Skeletal muscle tissue (tissue), 4 donors: ENCODE data around the gene PALD1. TPM values are rescaled to one million over a fixed set of nuclear protein-coding genes. Genes with fewer than 3 reads are reported as not detected.

Experiments used
- H3K27ac ChIP-seq: one replicate; pipeline ENCODE4 v1.7.0; 2013; ENCODE audit warnings: mild to moderate bottlenecking, low read depth, low read length, inconsistent platforms
- H3K27me3 ChIP-seq, 3 donors: one replicate each; pipeline ENCODE4 v1.7.0; 2013; ENCODE audit warnings: low read length in 3 of 3; ENCODE audit not compliant: control insufficient read depth in 3 of 3, insufficient read depth in 3 of 3
- H3K36me3 ChIP-seq, 3 donors: one replicate each; pipeline ENCODE4 v1.7.0; 2013; ENCODE audit warnings: low read length in 3 of 3; ENCODE audit not compliant: control insufficient read depth in 3 of 3, insufficient read depth in 3 of 3
- H3K4me1 ChIP-seq, 3 donors: one replicate each; pipeline ENCODE4 v1.7.0; 2013; ENCODE audit warnings: low read length in 3 of 3, mild to moderate bottlenecking in 3 of 3; ENCODE audit not compliant: control insufficient read depth in 3 of 3, insufficient read depth in 3 of 3
- H3K4me3 ChIP-seq, 3 donors: one replicate each; pipeline ENCODE4 v1.7.0; 2013; ENCODE audit warnings: low read length in 3 of 3
- H3K9ac ChIP-seq, 3 donors: one replicate each; pipeline ENCODE4 v1.7.0; 2013; ENCODE audit warnings: low read length in 3 of 3, mild to moderate bottlenecking in 3 of 3, moderate library complexity in 2 of 3, low read depth in 1 of 3
- H3K9me3 ChIP-seq, 3 donors: one replicate each; pipeline ENCODE4 v1.7.0; 2013; ENCODE audit warnings: low read length in 3 of 3; ENCODE audit not compliant: control insufficient read depth in 3 of 3
- total RNA-seq: library from RNA; depleted of rRNA; stranded (reverse); fragments of >200 nt; gene quantifications from one replicate; pipeline ENCODE4 v1.2.3, GENCODE V29; 2014
- donor health status: Osteomylitis.

PALD1 gene
- 15.7 TPM for total RNA-seq

- H3K4me1 ChIP-seq, result peaks cover 62 to 87% (median 72%) of the 10 kb centered on the region in 3 donors
- no peaks in the 10 kb centered on the region for H3K9me3 ChIP-seq
- peak within 1 kb of the TSS; percentile 59 to 77 (median 69) for H3K9ac ChIP-seq
- H3K36me3 ChIP-seq, result no peaks in the 10 kb centered on the region
- peak within 1 kb of the TSS; percentile 67 to 72 (median 68) for H3K4me3 ChIP-seq
- peak within 1 kb of the TSS; percentile 67 for H3K27ac ChIP-seq
- no peaks in the 10 kb centered on the region for H3K27me3 ChIP-seq
Observed at GRCh38 chr10:70478191-70479164, at the start of gene PALD1. PALD1 (plus strand) TSS chr10:70478767; CDS start chr10:70525952, 47,185 bp downstream.

GRCh38 chr10:70430493-70431445, 47.8 kb upstream of the PALD1 start:
- H3K36me3 ChIP-seq, result peaks cover 5 to 12% (median 8%) of the 10 kb centered on the region in 3 donors
- H3K4me1 ChIP-seq, result peaks cover 62 to 78% (median 74%) of the 10 kb centered on the region in 3 donors
- no peaks in the 10 kb centered on the region for H3K27me3 ChIP-seq
- peak overlapping the region; percentile 93 for H3K27ac ChIP-seq
- no peaks in the 10 kb centered on the region for H3K9me3 ChIP-seq
- peak overlapping the region in 2 of 3 donors; percentile 12 to 46 for H3K9ac ChIP-seq
- H3K4me3 ChIP-seq, result peak overlapping the region; percentile 3 to 16 (median 6)

DNA sequence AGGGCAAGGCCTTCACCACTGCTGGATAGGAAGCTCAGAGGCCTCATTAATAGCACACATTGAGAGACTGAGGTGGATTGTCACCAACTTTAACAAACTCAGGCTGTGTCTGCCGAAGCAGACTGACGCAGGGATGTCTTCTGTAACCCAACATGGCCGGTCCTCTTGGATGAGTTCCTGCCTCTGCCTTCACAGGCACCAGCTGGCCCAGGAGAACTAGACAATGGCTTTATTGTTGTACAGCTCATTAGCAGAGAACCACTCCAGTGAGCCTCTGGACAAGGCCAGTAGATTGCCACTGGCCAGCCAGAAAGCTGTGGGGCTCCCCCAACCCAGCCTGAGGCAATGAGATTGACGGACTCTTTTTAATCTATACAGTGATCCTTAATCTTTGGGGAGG, 46.5 kb upstream of the PALD1 start:
- Histone ChIP-seq H3K36me3 (peaks cover 3 to 5% (median 4%) of the 10 kb centered on the region in 3 donors), H3K27ac (peak overlapping the region; percentile 93), H3K9ac (no peak overlapping the region), H3K4me3 (no peak overlapping the region), H3K4me1 (peaks cover 54 to 67% (median 67%) of the 10 kb centered on the region in 3 donors), H3K9me3 (no peaks in the 10 kb centered on the region), H3K27me3 (no peaks in the 10 kb centered on the region)

GRCh38 chr10:70432561-70433263, 45.9 kb upstream of the PALD1 start:
- Histone ChIP-seq H3K36me3 (peaks cover 3 to 5% (median 3%) of the 10 kb centered on the region in 3 donors), H3K4me1 (peaks cover 49 to 62% (median 60%) of the 10 kb centered on the region in 3 donors), H3K27ac (peak overlapping the region; percentile 18), H3K9me3 (no peaks in the 10 kb centered on the region), H3K9ac (peak overlapping the region in 1 of 3 donors; percentile 40), H3K4me3 (no peak overlapping the region), H3K27me3 (no peaks in the 10 kb centered on the region)

DNA sequence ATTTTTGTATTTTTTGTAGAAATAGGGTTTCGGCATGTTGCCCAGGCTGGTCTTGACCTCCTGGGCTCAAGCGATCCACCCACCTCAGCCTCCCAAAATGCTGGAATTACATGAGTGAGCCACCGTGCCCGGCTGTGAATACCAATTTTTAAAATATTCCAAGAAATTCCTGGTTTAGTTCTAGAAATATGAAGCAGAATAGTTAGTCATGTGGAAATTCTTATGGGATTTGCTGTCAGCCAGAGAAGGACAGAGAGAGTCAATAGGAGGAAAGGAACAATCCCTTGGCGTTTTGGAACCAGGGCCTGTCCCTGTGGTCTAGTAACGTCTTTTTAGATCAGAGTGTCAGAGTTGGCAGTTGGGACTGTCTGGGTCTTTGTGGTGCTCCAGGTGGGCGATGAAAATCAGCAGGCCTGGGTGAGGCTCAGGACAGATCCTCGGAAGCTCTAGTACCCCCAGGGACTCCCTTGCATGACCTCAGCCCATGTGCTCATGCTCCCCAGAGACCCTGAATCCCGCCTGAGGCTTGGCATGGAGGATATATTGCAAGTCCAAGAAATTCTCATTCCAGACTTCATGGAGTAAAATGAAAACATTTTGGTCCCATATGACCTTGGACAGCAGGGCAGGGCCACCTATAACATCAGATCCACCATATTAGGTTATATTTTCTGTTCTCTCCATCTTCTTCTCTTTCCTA, 44.8 kb upstream of the PALD1 start:
- no peak overlapping the region for H3K4me3 ChIP-seq
- H3K9ac ChIP-seq, result no peak overlapping the region
- peaks cover 39 to 54% (median 50%) of the 10 kb centered on the region in 3 donors for H3K4me1 ChIP-seq
- H3K9me3 ChIP-seq, result no peaks in the 10 kb centered on the region
- H3K27me3 ChIP-seq, result no peaks in the 10 kb centered on the region
- H3K27ac ChIP-seq, result no peak overlapping the region
- H3K36me3 ChIP-seq, result peaks cover 0 to 3% (median 2%) of the 10 kb centered on the region in 3 donors

DNA sequence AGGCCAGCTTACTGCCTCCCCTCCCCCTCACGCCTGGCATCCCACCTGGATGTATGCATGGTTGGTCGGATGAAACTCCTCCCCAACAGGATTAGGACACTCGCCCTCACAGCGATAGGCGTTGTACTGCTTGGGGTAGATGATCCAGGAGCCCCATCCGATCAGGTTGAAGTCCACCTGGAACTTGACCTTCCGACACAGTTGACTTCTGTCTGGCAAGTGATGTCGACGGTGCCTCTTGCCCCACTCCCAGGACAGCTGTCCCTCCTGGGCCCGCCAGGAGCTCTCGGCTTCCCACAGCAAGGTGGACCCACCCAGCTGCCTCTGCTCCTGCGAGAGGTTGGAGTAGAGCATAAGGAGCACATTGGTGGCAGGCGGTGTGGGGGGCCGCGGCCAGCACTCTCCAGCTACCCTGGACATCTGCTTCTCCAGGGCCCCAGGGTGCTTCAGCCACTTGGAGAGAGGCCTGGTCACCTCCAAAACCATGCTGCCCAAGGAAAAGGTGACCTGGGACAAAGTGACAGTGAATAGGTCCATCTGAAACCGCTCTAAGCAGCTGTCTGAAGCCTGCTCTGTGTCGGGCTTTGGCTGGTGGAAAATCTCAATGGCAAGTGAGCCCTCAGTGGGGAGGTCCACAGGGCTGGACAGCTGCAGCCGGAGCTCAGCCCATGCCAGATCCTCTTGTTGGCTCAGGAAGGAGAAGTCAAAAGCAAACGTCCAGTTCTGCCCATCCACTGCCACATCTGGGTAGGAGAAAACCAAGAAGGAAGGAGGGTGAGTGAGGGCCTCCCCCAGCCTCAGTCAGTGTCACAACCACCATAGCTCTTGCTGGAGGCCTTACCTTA, 43.1 kb upstream of the PALD1 start:
- peak overlapping the region; percentile 47 for H3K27ac ChIP-seq
- H3K4me3 ChIP-seq, result no peak overlapping the region
- no peaks in the 10 kb centered on the region for H3K9me3 ChIP-seq

GRCh38 chr10:70437721-70438120, 40.8 kb upstream of the PALD1 start:
- Histone ChIP-seq H3K27ac (no peak overlapping the region), H3K4me3 (no peak overlapping the region), H3K9ac (no peak overlapping the region), H3K27me3 (peaks cover 20 to 34% (median 25%) of the 10 kb centered on the region in 3 donors), H3K4me1 (peaks cover 13 to 26% (median 24%) of the 10 kb centered on the region in 3 donors), H3K36me3 (no peaks in the 10 kb centered on the region), H3K9me3 (no peaks in the 10 kb centered on the region)

More for the DNA sequence above, 43.1 kb upstream of the PALD1 start:
- H3K27me3 ChIP-seq, result peaks cover 3 to 11% (median 6%) of the 10 kb centered on the region in 3 donors
- H3K36me3 ChIP-seq, result no peaks in the 10 kb centered on the region
- H3K4me1 ChIP-seq, result peaks cover 28 to 42% (median 38%) of the 10 kb centered on the region in 3 donors
- H3K9ac ChIP-seq, result no peak overlapping the region

DNA sequence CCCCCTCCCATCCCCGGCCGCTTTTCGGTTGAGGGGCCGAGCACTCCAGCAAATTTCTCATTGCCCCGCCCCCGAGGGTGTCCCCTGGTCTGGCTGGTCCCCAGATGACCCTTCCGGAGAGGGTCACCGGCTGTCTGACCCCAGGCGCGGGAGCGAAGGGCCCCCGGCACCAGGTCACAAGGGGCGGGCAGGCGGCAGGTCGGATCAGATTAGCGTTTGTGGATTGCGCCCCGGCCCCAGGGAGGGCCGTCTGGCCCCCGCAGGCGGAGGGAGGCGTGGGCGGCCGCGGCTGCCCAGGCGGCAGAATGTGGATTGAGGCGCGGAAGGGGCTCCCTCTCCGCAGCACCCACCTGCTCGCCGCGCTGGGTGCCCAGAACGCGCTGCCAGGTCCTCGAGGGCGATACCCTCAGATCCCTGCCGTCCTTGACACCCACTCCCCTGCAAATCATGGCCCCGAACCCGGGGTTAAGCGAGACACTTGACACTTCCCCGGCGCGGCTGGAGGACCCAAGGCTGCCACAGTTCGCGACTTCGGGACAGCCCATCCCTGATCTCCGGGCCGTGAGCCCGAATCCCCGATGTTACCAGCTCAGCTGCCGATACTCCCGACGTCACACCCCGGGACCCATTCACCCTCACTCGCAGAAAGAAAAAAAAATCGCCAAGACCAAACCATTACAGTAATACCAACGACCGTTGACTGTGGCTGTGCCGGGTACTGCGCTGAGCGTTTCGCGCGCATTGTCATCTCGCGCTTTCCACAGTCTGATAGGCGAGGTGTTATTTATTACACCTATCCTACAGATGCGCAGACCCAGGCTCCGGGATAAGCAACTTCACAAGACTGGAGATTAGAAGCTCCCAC, 38.0 kb upstream of the PALD1 start:
- Histone ChIP-seq H3K27ac (no peak overlapping the region), H3K4me3 (peak overlapping the region in 1 of 3 donors; percentile 45), H3K9ac (peak overlapping the region in 1 of 3 donors; percentile 16), H3K36me3 (no peaks in the 10 kb centered on the region), H3K27me3 (peaks cover 20 to 37% (median 25%) of the 10 kb centered on the region in 3 donors), H3K9me3 (no peaks in the 10 kb centered on the region), H3K4me1 (peaks cover 4 to 14% (median 12%) of the 10 kb centered on the region in 3 donors)
